Motor neuron (in vitro differentiated cells): ENCODE results near the gene ERICH3. TPM values are rescaled to one million over a fixed set of nuclear protein-coding genes. Genes with fewer than 3 reads are reported as not detected.
A peak's percentile ranks its signal among the peaks of the same experiment; 100 is the strongest.

Experiments
- ATAC-seq, 8 experiments: fragments of 200-7000 bp; cut with Tn5 transposase; replicated peaks in 6 of 8; 2 replicates each; pipeline ENCODE4 v1.8.0; 2021; ENCODE audit warnings: mild to moderate bottlenecking in 8 of 8, moderate library complexity in 8 of 8
- H3K27ac ChIP-seq, 2 donors: fragments of 250-450 bp; sonication (Bioruptor Pico); 2 replicates each; pipeline ENCODE4 v1.9.0; 2021; ENCODE audit warnings: antibody characterized with exemption in 2 of 2, mild to moderate bottlenecking in 2 of 2, moderate library complexity in 1 of 2
- H3K4me1 ChIP-seq, 2 donors: fragments of 250-450 bp; sonication (Bioruptor Pico); replicated peaks in 1 of 2; 2 replicates each; pipeline ENCODE4 v1.6.1; 2021; ENCODE audit warnings: antibody characterized with exemption in 2 of 2, mild to moderate bottlenecking in 2 of 2, moderate library complexity in 1 of 2
- H3K4me3 ChIP-seq, 5 donors: fragments of 250-450 bp; sonication (Bioruptor Pico); 2 replicates each; pipeline ENCODE4 v1.9.0; 2021; ENCODE audit warnings: antibody characterized with exemption in 5 of 5, mild to moderate bottlenecking in 5 of 5, moderate library complexity in 4 of 5
- WGBS, 10 experiments: fragments of 450-650 bp; shearing (Covaris generic); methylation state at CpG; one replicate each; pipeline ENCODE4 v1.0.0; 2022; 5-methylcytosine and 5-hydroxymethylcytosine counted together
- in situ Hi-C, 9 experiments: fragments of 400-800 bp; cut with MboI; loops; one replicate each; pipeline ENCODE4 v1.15.0; 2021; ENCODE audit warnings: low sequenced_read_pairs in 9 of 9, low pct_unique_long_range_greater_than_20kb in 2 of 9; ENCODE audit not compliant: unreplicated experiment in 9 of 9
- total RNA-seq, 8 experiments: library from RNA; unstranded; fragments of 300-600 nt; gene quantifications; 2 replicates each; pipeline versions ENCODE4 v1.2.3 to v1.2.4, GENCODE V29; 2022

The ERICH3 gene
- total RNA-seq, 8 experiments from 2014 or later: 0.09 to 2.4 (median 0.33) TPM

DNA sequence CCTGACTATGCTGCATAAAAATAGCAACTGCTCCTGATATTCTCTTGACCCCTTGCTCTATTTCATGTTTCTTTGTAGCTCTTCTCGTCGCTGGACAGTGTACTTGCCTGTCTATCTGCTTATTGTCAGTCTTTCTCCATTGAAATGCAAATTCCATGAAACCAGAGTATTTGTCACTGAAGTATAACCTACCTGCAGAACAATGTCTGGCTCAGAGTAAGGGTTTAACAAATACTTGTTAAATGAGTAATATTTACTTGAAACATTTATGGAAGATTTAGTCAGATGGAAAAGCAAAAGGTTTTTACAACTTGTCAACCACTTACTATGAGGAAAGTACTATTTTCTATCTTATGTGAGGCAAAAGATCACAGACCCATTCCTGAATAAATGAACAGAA lies 19.9 kb upstream of the ERICH3 start:
- in situ Hi-C loops: loop anchor here in 3 of 9 experiments (25.0 kb wide), 2 partner anchors 181 to 706 kb away; partner anchors contain the start of gene LRRC53 (in 2 of the 3)
- H3K4me1 ChIP-seq: peaks cover 3 to 12% of the 10 kb centered on the region in 2 donors
- 58 to 100% (median 74%) methylated on average over 1 to 2 of the region's 2 CpGs; no CpG with 5 or more reads in 3 of the 10 experiments for WGBS, 10 experiments
- H3K4me3 ChIP-seq: no peak overlapping the region
- ATAC-seq: no peak
- H3K27ac ChIP-seq: no peak overlapping the region

GRCh38 chr1:74690909-74691308 lies 17.3 kb upstream of the ERICH3 start:
- Histone ChIP-seq H3K27ac (no peak overlapping the region), H3K4me1 (peaks cover 6 to 24% of the 10 kb centered on the region in 2 donors), H3K4me3 (no peak overlapping the region)
- 84 to 100% (median 94%) methylated on average over 1 to 4 of the region's 4 CpGs; no CpG with 5 or more reads in 2 of the 10 experiments for WGBS, 10 experiments
- in situ Hi-C loops: loop anchor here in 3 of 9 experiments (25.0 kb wide), 2 partner anchors 179 to 704 kb away; partner anchors contain the start of gene LRRC53 (in 2 of the 3)
- ATAC-seq: no peak

GRCh38 chr1:74690364-74690696 lies 16.7 kb upstream of the ERICH3 start:
- no peak for ATAC-seq

DNA sequence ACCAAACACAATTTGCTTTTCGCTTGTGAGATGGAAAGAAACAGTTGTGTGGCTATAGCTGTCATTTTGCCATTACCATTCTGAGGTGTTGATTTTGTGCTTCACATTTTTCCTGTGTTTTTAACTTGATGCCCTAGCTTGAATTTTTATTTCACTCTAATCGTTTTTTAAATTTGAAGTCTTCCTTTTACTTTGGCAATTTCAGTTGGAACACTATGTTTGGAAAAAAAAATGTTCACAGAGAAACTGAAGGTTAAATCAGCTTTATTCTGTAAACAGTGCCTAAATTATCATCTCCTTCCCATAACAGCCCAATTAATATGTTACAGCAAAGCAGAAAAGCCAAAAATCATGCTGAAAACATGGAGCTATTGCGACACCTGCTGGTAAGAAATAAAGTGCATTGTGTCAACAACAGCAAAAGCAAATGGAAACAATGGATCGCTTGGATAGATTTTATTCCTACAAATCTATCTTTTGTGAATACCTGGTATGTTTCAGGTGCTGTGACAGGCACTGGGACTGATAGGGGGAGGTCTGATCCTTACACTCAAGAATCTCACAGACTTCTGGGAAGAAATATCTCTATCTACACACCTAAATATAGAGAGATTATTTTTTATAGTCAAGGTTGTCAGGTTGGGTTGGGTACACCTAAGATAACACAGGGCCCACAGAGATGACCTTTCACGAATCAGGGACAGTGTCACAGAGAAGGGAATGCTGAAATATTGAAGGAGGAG lies 16.2 kb upstream of the ERICH3 start:
- Histone ChIP-seq H3K4me3 (no peak overlapping the region), H3K27ac (no peak overlapping the region), H3K4me1 (peaks cover 6 to 24% of the 10 kb centered on the region in 2 donors)
- in situ Hi-C loops: loop anchor here in 3 of 9 experiments (25.0 kb wide), 2 partner anchors 177 to 702 kb away; partner anchors contain the start of gene LRRC53 (in 2 of the 3)
- 15 to 47% (median 27%) methylated on average over 2 to 5 of the region's 5 CpGs for WGBS, 10 experiments
- peak; percentile 38 to 71 (median 60) for ATAC-seq

More at GRCh38 chr1:74690364-74690696, 16.7 kb upstream of the ERICH3 start:
- H3K27ac ChIP-seq: no peak overlapping the region
- peaks cover 6 to 24% of the 10 kb centered on the region in 2 donors for H3K4me1 ChIP-seq
- no peak overlapping the region for H3K4me3 ChIP-seq
- WGBS, 10 experiments: 0 to 33% (median 18%) methylated on average over 1 to 2 of the region's 2 CpGs
- in situ Hi-C loops: loop anchor here in 3 of 9 experiments (25.0 kb wide), 2 partner anchors 178 to 703 kb away; partner anchors contain the start of gene LRRC53 (in 2 of the 3)

- 27 to 62% (median 47%) methylated on average over 2 to 4 of the region's 4 CpGs; no CpG with 5 or more reads in 2 of the 10 experiments for WGBS, 10 experiments
- in situ Hi-C loops: loop anchor here in 3 of 9 experiments (25.0 kb wide), 2 partner anchors 175 to 700 kb away; partner anchors contain the start of gene LRRC53 (in 2 of the 3)
- H3K4me3 ChIP-seq: no peak overlapping the region
- ATAC-seq: peak in 5 of 8 experiments; percentile 46 to 93 (median 66)
- H3K27ac ChIP-seq: no peak overlapping the region
- peaks cover 6 to 28% of the 10 kb centered on the region in 2 donors for H3K4me1 ChIP-seq
Observed at GRCh38 chr1:74686928-74687327, 13.3 kb upstream of the ERICH3 start.

GRCh38 chr1:74684301-74684700 lies 10.7 kb upstream of the ERICH3 start:
- Histone ChIP-seq H3K4me3 (no peak overlapping the region), H3K4me1 (peaks cover 12 to 30% of the 10 kb centered on the region in 2 donors), H3K27ac (no peak overlapping the region)
- WGBS, 10 experiments: 5 to 100% (median 90%) methylated on average over 1 to 2 of the region's 2 CpGs; no CpG with 5 or more reads in 2 of the 10 experiments
- in situ Hi-C loops: loop anchor here in 3 of 9 experiments (25.0 kb wide), 2 partner anchors 172 to 697 kb away; partner anchors contain the start of gene LRRC53 (in 2 of the 3)
- ATAC-seq: peak in 1 of 8 experiments; percentile 49

DNA sequence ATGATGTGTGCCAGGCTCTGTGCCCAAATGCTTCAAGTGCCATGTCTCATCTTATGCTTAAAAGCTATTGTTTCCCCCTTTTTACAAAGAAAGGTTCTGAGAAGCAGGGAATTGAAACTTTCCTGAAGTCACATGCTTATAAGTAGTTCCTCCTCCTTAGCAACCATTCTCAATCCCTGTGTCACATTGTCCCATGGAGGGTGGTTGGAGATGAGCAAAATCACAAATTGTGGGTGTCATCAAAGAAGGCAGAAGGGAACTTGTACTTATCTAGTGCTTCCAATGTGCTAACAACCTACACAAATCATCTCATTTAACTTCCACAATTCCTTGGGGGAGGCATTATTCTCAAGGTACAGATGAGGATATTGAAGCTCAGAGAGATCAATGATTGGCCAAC lies 10.1 kb upstream of the ERICH3 start:
- H3K4me3 ChIP-seq: no peak overlapping the region

GRCh38 chr1:74681851-74682250 lies 8.3 kb upstream of the ERICH3 start:
- 0 to 100% (median 90%) methylated on average over 1 to 2 of the region's 2 CpGs; no CpG with 5 or more reads in 2 of the 10 experiments for WGBS, 10 experiments
- Histone ChIP-seq H3K4me1 (peaks cover 9 to 19% of the 10 kb centered on the region in 2 donors), H3K27ac (no peak overlapping the region), H3K4me3 (no peak overlapping the region)
- in situ Hi-C loops: loop anchor here in 3 of 9 experiments (25.0 kb wide), 2 partner anchors 170 to 695 kb away; partner anchors contain the start of gene LRRC53 (in 2 of the 3)
- peak in 5 of 8 experiments; percentile 38 to 73 (median 60) for ATAC-seq

More for the DNA sequence above, 10.1 kb upstream of the ERICH3 start:
- Histone ChIP-seq H3K27ac (no peak overlapping the region), H3K4me1 (peaks cover 12 to 28% of the 10 kb centered on the region in 2 donors)
- ATAC-seq: no peak
- in situ Hi-C loops: loop anchor here in 3 of 9 experiments (25.0 kb wide), 2 partner anchors 171 to 696 kb away; partner anchors contain the start of gene LRRC53 (in 2 of the 3)

DNA sequence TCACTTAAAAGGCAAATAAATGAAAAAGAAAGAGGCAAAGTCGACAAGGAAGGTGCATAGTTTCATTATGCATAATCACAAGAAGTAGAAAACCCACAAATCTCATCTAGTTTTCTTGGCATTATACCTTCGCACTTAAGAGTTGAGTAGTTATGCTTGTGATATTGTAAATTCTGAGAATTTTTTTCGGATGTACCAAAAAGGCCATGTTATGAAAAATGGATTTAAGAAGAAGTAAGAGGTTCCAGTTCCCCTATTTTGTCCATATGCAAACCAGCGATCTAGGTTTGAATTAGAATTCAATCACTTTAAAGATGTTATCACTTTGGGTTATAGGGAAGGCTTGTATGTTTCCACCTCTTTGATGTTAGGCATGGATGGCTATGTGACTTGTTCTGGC lies 7.9 kb upstream of the ERICH3 start:
- no peak for ATAC-seq
- in situ Hi-C loops: loop anchor here in 3 of 9 experiments (25.0 kb wide), 2 partner anchors 169 to 694 kb away; partner anchors contain the start of gene LRRC53 (in 2 of the 3)

GRCh38 chr1:74681001-74681400 lies 7.4 kb upstream of the ERICH3 start:
- ATAC-seq: no peak
- in situ Hi-C loops: loop anchor here in 3 of 9 experiments (25.0 kb wide), 2 partner anchors 169 to 694 kb away; partner anchors contain the start of gene LRRC53 (in 2 of the 3)
- Histone ChIP-seq H3K4me3 (no peak overlapping the region), H3K4me1 (peaks cover 9 to 15% of the 10 kb centered on the region in 2 donors), H3K27ac (no peak overlapping the region)
- WGBS, 10 experiments: 0 to 83% (median 50%) methylated on average over 1 to 3 of the region's 3 CpGs

More for the DNA sequence above, 7.9 kb upstream of the ERICH3 start:
- H3K4me3 ChIP-seq: no peak overlapping the region
- H3K27ac ChIP-seq: no peak overlapping the region
- WGBS, 10 experiments: 34 to 97% (median 72%) methylated on average over 1 to 4 of the region's 4 CpGs
- H3K4me1 ChIP-seq: peaks cover 9 to 15% of the 10 kb centered on the region in 2 donors

- Histone ChIP-seq H3K4me1 (peaks cover 9 to 15% of the 10 kb centered on the region in 2 donors), H3K27ac (no peak overlapping the region), H3K4me3 (no peak overlapping the region)
- in situ Hi-C loops: loop anchor here in 3 of 9 experiments (25.0 kb wide), 2 partner anchors 168 to 693 kb away; partner anchors contain the start of gene LRRC53 (in 2 of the 3)
- ATAC-seq: no peak
- WGBS, 10 experiments: 0 to 80% (median 37%) methylated on average over 1 to 2 of the region's 2 CpGs
Observed at GRCh38 chr1:74679811-74680210, 6.2 kb upstream of the ERICH3 start.

GRCh38 chr1:74677926-74678325 lies 4.3 kb upstream of the ERICH3 start:
- Histone ChIP-seq H3K4me1 (peaks cover 9 to 15% of the 10 kb centered on the region in 2 donors), H3K27ac (no peak overlapping the region), H3K4me3 (no peak overlapping the region)
- ATAC-seq: peak in 2 of 8 experiments; percentile 69 to 81
- in situ Hi-C loops: loop anchor here in 3 of 9 experiments (25.0 kb wide), 2 partner anchors 166 to 691 kb away; partner anchors contain the start of gene LRRC53 (in 2 of the 3)
